H9 (cell line): ENCODE measurements around the gene TEX35. TPM values are rescaled to one million over a fixed set of nuclear protein-coding genes. Genes with fewer than 3 reads are reported as not detected.

Experiments
- DNase-seq: peaks from one replicate; pipeline ENCODE4 v3.0.0-alpha.2; 2017
- H2AFZ ChIP-seq: one replicate; pipeline ENCODE4 v1.6.1; 2013; ENCODE audit warnings: mild to moderate bottlenecking, low read length, control low read depth, moderate library complexity
- H2AK5ac ChIP-seq: 2 replicates; pipeline ENCODE4 v1.6.1; 2013; ENCODE audit warnings: low read length, control low read depth, mixed read lengths; ENCODE audit not compliant: insufficient read length
- H2BK120ac ChIP-seq: one replicate; pipeline ENCODE4 v1.6.1; 2013; ENCODE audit warnings: low read depth, mild to moderate bottlenecking, low read length, control low read depth, inconsistent platforms; ENCODE audit not compliant: poor library complexity, severe bottlenecking
- H2BK12ac ChIP-seq: 2 replicates; pipeline ENCODE4 v1.6.1; 2013; ENCODE audit warnings: low read length, control low read depth, mixed read lengths, low read depth; ENCODE audit not compliant: insufficient read length
- H2BK15ac ChIP-seq: 2 replicates; pipeline ENCODE4 v1.6.1; 2013; ENCODE audit warnings: low read depth, low read length, control low read depth
- H2BK20ac ChIP-seq: one replicate; pipeline ENCODE4 v1.6.1; 2013; ENCODE audit warnings: low read depth, mild to moderate bottlenecking, low read length, control low read depth, inconsistent platforms; ENCODE audit not compliant: poor library complexity, severe bottlenecking
- H2BK5ac ChIP-seq: 2 replicates; pipeline ENCODE4 v1.6.1; 2013; ENCODE audit warnings: low read length, control low read depth, mixed read lengths; ENCODE audit not compliant: insufficient read length
- H3K14ac ChIP-seq: 2 replicates; pipeline ENCODE4 v1.6.1; 2013; ENCODE audit warnings: low read length, control low read depth; ENCODE audit not compliant: insufficient read depth
- H3K18ac ChIP-seq: 2 replicates; pipeline ENCODE4 v1.6.1; 2013; ENCODE audit warnings: low read depth, mild to moderate bottlenecking, mixed read lengths, low read length, control low read depth; ENCODE audit not compliant: insufficient read length
- H3K23ac ChIP-seq: 2 replicates; pipeline ENCODE4 v1.6.1; 2013; ENCODE audit warnings: low read length, control low read depth, mixed read lengths, low read depth; ENCODE audit not compliant: insufficient read length
- H3K23me2 ChIP-seq: 2 replicates; pipeline ENCODE4 v1.6.1; 2013; ENCODE audit warnings: low read depth, mild to moderate bottlenecking, mixed read lengths, low read length, control low read depth; ENCODE audit not compliant: insufficient read length, poor library complexity, severe bottlenecking
- H3K27ac ChIP-seq: 2 replicates; pipeline ENCODE4 v1.5.1; 2013; ENCODE audit warnings: low read length, control low read depth, mixed read lengths, low read depth; ENCODE audit not compliant: insufficient read length
- H3K27me3 ChIP-seq: 2 replicates; pipeline ENCODE4 v1.6.1; 2013; ENCODE audit warnings: low read length, control low read depth, inconsistent platforms; ENCODE audit not compliant: insufficient read depth
- H3K4ac ChIP-seq: 2 replicates; pipeline ENCODE4 v1.6.1; 2013; ENCODE audit warnings: low read depth, mild to moderate bottlenecking, control low read depth, inconsistent platforms, low read length, moderate library complexity
- H3K4me1 ChIP-seq: 2 replicates; pipeline ENCODE4 v1.6.1; 2013; ENCODE audit warnings: low read length, control low read depth, inconsistent platforms; ENCODE audit not compliant: insufficient read depth
- H3K4me2 ChIP-seq: 2 replicates; pipeline ENCODE4 v1.6.1; 2013; ENCODE audit warnings: low read length, control low read depth, mixed read lengths; ENCODE audit not compliant: insufficient read length, insufficient read depth
- H3K56ac ChIP-seq: 2 replicates; pipeline ENCODE4 v1.6.1; 2013; ENCODE audit warnings: low read depth, mild to moderate bottlenecking, mixed read lengths, low read length, control low read depth; ENCODE audit not compliant: insufficient read length
- H3K79me1 ChIP-seq: 2 replicates; pipeline ENCODE4 v1.6.1; 2013; ENCODE audit warnings: low read depth, mild to moderate bottlenecking, moderate library complexity, low read length, control low read depth, inconsistent platforms; ENCODE audit not compliant: insufficient read depth, poor library complexity, severe bottlenecking
- H3K79me2 ChIP-seq: 2 replicates; pipeline ENCODE4 v1.6.1; 2013; ENCODE audit warnings: low read length, control low read depth, inconsistent platforms; ENCODE audit not compliant: insufficient read depth
- H3K9ac ChIP-seq: 2 replicates; pipeline ENCODE4 v1.6.1; 2013; ENCODE audit warnings: low read length, control low read depth, mixed read lengths; ENCODE audit not compliant: insufficient read length; ENCODE audit errors: extremely low read depth
- H3K9me3 ChIP-seq: one replicate; pipeline ENCODE4 v1.6.1; 2013; ENCODE audit warnings: low read depth, low read length, inconsistent platforms; ENCODE audit not compliant: control insufficient read depth
- H3T11ph ChIP-seq: one replicate; pipeline ENCODE4 v1.6.1; 2013; ENCODE audit warnings: mild to moderate bottlenecking, low read length, control low read depth, inconsistent platforms
- H4K20me1 ChIP-seq: one replicate; pipeline ENCODE4 v1.6.1; 2013; ENCODE audit not compliant: control insufficient read depth, insufficient read length, insufficient read depth
- H4K5ac ChIP-seq: 2 replicates; pipeline ENCODE4 v1.6.1; 2013; ENCODE audit warnings: low read depth, mild to moderate bottlenecking, mixed read lengths, low read length, control low read depth; ENCODE audit not compliant: insufficient read length
- H4K8ac ChIP-seq: replicated peaks from 2 replicates; pipeline ENCODE4 v1.6.1; 2013; ENCODE audit warnings: low read length, control low read depth, mixed read lengths, low read depth; ENCODE audit not compliant: insufficient read length
- H4K91ac ChIP-seq: 2 replicates; pipeline ENCODE4 v1.6.1; 2013; ENCODE audit warnings: low read depth, mild to moderate bottlenecking, moderate library complexity, mixed read lengths, low read length, control low read depth; ENCODE audit not compliant: insufficient read length
- H3K27ac Mint-ChIP-seq, 3 experiments: 2 replicates in 2 of 3; 3 replicates in 1 of 3; pipeline ENCODE4 v1.8.0; 2020 to 2021; ENCODE audit warnings: mixed read lengths in 3 of 3, mild to moderate bottlenecking in 1 of 3, moderate library complexity in 1 of 3
- H3K27me3 Mint-ChIP-seq: 2 replicates; pipeline ENCODE4 v1.8.0; 2021; ENCODE audit warnings: low read depth, mild to moderate bottlenecking, moderate library complexity, mixed read lengths
- H3K36me3 Mint-ChIP-seq, 3 experiments: 2 replicates in 2 of 3; 3 replicates in 1 of 3; pipeline ENCODE4 v1.8.0; 2020 to 2021; ENCODE audit warnings: low read depth in 3 of 3, mixed read lengths in 3 of 3; ENCODE audit not compliant: insufficient read depth in 1 of 3
- H3K4me1 Mint-ChIP-seq, 2 experiments: 2 replicates each; pipeline ENCODE4 v1.8.0; 2020; ENCODE audit warnings: mixed read lengths in 2 of 2
- H3K4me3 Mint-ChIP-seq, 2 experiments: 2 replicates in 1 of 2; 3 replicates in 1 of 2; pipeline ENCODE4 v1.8.0; 2020 to 2021; ENCODE audit warnings: mild to moderate bottlenecking in 2 of 2, mixed read lengths in 2 of 2, moderate library complexity in 1 of 2
- H3K9me3 Mint-ChIP-seq, 2 experiments: 2 replicates in 1 of 2; 3 replicates in 1 of 2; pipeline ENCODE4 v1.8.0; 2020; ENCODE audit warnings: mild to moderate bottlenecking in 2 of 2, mixed read lengths in 2 of 2, moderate library complexity in 1 of 2
- CTCF ChIP-seq: fragments of 200-600 bp; sonication (generic); conservative IDR thresholded peaks from 3 replicates; pipeline ENCODE4 v1.8.0; 2021; ENCODE audit warnings: antibody characterized with exemption, mild to moderate bottlenecking
- WGBS: extraction: QIAGEN DNeasy Blood & Tissue Kit; methylation state at CpG from one replicate; pipeline ENCODE4 v1.1.7; 2013; ENCODE audit warnings: missing lambda C conversion rate, low lambda C conversion rate, mixed read lengths; ENCODE audit not compliant: insufficient read length; ENCODE audit errors: extremely low coverage; 5-methylcytosine and 5-hydroxymethylcytosine counted together
- total RNA-seq: library from RNA; stranded (reverse); gene quantifications from 2 replicates; pipeline ENCODE4 v1.2.1, GENCODE V29; 2021

TEX35 gene
- total RNA-seq, 1 experiment from 2014 or later, result not detected

GRCh38 chr1:178477841-178478240, 35.1 kb upstream of the TEX35 start:
- Histone ChIP-seq H2AFZ (no peak overlapping the region), H3K9me3 (no peaks in the 10 kb centered on the region), H3K4me1 (peaks cover 5% of the 10 kb centered on the region; the same call in 1 of the 2 replicates), H2BK12ac (no peak overlapping the region), H3K4ac (no peak overlapping the region), H3T11ph (no peak overlapping the region), H2BK120ac (no peak overlapping the region), H4K91ac (no peak overlapping the region), H4K5ac (no peak overlapping the region), H3K18ac (no peak overlapping the region), H3K14ac (no peak overlapping the region), H3K56ac (no peak overlapping the region), H3K27ac (no peak overlapping the region), H3K79me1 (no peaks in the 10 kb centered on the region), H4K8ac (no peak overlapping the region), H3K9ac (no peak overlapping the region), H2BK5ac (no peak overlapping the region), H3K27me3 (no peaks in the 10 kb centered on the region), H3K23ac (no peak overlapping the region), H2AK5ac (no peak overlapping the region), H3K23me2 (no peaks in the 10 kb centered on the region), H4K20me1 (no peaks in the 10 kb centered on the region), H2BK15ac (no peak overlapping the region), H3K4me2 (no peak overlapping the region), H2BK20ac (no peak overlapping the region), H3K79me2 (no peaks in the 10 kb centered on the region)
- Mint-ChIP-seq H3K4me1 (peaks cover 9 to 14% of the 10 kb centered on the region in 2 experiments), H3K27me3 (no peaks in the 10 kb centered on the region), H3K36me3 (peaks cover 2 to 21% (median 11%) of the 10 kb centered on the region in 3 experiments; a peak in 5 of 7 replicates), H3K9me3 (no peaks in the 10 kb centered on the region), H3K4me3 (no peak overlapping the region), H3K27ac (no peak overlapping the region; a peak in 1 of 7 replicates)
- DNase-seq, result no peak
- WGBS, result no CpG with 5 or more reads among the region's 1 CpG
- no peak for TF ChIP-seq CTCF
